Colon (tissue), 2 donors: ENCODE measurements around the gene IL22.
A peak's percentile ranks its signal among the peaks of the same experiment; 100 is the strongest.
"Not testable (repeated sequence)": the region's sequence is repeated elsewhere in the genome, so short reads cannot be mapped to it uniquely, and the experiment has no call there.

Source experiments
- FAIRE-seq: peaks from 2 replicates; lab custom pipeline; 2012; peaks lifted over from hg19 to GRCh38; lab: Jason Lieb, UNC
- donor health status: control.
- donor health status: control.

IL22 gene

GRCh38 chr12:68229956-68230355 is 23.4 kb downstream of the IL22 start:
- FAIRE-seq: no peak

DNA sequence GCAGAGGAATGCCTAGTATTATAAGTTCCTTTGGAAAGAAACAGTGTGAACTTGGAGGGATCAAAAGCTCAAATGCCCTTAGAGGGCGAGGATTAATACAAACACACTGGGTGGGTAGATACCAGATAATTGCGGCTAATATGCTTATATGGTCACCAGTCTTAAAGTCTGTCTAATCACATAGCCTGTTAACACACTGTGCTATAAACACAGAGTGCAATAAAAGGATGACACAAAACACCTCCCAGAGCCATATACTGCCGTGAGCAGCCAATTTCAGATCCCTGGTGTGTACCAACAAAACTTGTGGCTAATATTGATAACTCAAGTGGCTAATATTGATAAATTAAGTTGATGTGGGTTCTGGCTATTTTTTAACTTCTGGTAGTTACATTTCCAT is 26.0 kb downstream of the IL22 start:
- no peak for FAIRE-seq

GRCh38 chr12:68225576-68226476 is 27.6 kb downstream of the IL22 start, which contains the start of gene IL26:
Gene IL26, minus strand, starts transcription at chr12:68225810. Its CDS starts 54 bp downstream, at chr12:68225756.
- FAIRE-seq: no peak

- FAIRE-seq: no peak
These were observed 28.7 kb downstream of the IL22 start for GRCh38 chr12:68224613-68225285.

- FAIRE-seq: peak; percentile 73
These were observed 30.2 kb downstream of the IL22 start for GRCh38 chr12:68223067-68223747.

- FAIRE-seq: no peak
These were observed 31.1 kb downstream of the IL22 start for GRCh38 chr12:68222326-68222725.

DNA sequence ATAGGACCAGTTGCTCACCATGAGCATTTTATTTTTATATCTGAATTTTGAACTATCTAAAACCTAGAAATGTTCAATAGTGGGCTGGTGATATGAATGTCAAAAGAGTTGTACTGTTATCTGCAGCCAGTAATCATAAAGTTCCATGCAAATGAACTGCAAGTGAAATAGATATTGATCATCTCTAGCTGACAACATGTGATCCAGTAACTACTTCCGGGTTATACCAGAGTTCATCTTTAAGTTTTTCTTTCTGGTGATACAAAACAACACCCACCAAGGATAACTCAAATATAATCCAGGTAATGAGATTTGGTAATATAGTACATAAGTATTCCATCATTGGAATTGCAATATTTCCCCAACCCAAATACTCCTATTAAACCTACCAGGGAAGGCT is 31.9 kb downstream of the IL22 start:
- no peak for FAIRE-seq

- FAIRE-seq: no peak
These were observed 42.5 kb downstream of the IL22 start for GRCh38 chr12:68210875-68211274.

DNA sequence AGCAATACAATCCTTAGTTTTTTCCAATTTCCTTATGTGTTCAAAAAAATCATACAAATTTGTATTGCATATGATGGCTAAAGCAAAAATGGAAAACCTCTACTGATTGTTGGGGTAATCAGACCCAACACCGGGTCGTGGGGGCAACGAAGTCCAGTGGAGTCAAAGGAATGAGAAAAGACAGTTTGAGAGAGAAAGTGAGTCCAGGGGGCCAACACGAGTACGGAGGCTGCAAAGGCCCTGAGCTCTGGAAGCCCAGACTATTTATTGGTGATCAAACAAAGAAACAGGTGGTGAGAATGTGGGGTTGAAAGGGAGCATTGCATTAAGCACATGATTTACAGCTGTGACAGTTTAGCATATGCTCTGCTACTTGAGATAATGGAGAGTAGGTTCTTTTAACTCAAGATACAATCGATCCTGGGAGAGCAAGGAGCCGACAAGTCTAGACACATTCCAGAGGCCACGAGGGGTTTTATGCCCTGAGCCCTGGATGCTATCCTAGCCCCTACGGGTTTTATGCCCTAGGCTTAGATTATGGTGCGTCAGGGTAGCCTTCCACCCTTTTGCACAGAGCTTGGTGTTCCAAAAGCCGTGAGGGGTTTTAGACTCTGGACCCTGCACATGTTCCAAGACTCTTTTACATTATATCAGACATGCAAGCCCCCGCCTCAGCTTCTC is 44.2 kb downstream of the IL22 start:
- not testable (repeated sequence) for FAIRE-seq

- FAIRE-seq: no peak
These were observed 46.1 kb downstream of the IL22 start for GRCh38 chr12:68207276-68207675.

- FAIRE-seq: no peak
These were observed 47.0 kb downstream of the IL22 start for GRCh38 chr12:68206446-68206845.

DNA sequence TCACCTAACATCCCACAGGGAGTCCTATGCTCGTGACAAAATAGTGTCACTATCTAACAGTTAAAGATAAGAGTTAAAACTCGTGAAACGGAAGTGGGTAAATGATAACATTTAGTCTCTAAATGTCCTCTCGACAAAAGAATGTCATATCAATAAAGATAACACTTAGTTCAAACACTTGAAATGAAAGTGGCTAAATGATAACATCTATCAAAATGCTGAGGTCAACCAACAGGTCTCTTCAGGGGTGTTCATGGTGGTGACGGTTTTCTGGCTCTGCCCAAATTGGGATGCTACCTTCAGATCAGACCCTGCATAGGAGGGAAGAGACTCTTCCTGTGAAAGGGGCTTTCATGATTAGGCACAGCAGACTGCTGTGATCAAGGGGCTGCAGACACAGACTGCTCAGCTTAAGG is 49.9 kb downstream of the IL22 start:
- no peak for FAIRE-seq

GRCh38 chr12:68200854-68201253 is 52.5 kb downstream of the IL22 start:
- no peak for FAIRE-seq

DNA sequence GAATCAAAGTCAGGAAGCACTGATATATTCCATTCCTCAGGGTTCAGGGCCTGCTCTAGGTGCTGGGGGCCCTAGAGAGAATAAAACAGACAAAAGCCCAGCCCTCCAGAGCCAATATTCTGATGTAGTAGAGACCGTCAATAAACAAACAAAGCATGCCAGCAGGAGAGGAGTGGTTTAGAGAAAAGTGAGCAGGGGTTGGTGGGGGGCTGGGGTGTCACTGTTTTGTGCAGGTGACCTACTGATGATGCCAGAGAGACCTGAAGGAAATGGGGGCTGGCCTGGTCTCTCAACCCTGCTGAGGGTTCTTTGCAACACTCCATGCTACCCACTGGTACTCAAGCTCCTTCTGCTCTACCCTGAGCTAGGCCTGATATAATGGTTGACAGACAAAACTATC is 54.3 kb downstream of the IL22 start:
- no peak for FAIRE-seq

DNA sequence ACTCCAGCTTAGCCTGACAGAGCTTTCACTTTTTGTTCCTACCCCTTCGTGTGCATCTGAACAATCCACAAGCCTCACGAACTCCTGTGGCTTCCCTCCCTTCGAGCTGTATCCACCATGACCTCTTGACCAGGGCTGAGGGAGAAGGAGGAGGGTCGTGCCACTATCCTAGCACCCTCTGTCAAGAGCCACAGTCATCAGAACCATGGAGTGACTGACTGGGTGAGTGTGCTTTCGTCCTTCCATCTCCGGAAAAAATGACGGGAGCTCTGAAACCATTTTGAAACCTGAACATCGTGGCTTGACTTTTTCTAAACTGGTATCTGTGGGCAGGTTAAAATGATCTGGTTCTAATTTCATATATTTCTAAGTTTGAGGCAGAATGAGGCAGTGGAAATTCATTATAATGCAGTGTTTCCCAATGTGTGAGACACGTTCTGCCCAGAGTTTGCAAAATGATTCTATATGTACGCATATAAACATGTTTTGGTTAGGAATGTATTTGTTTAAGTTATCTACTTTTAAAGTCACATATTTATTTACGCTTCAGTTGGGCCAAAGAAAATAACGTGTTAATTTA is 54.8 kb downstream of the IL22 start:
- no peak for FAIRE-seq
